GM19240 (cell line): ENCODE measurements around the gene MID1.

Experiments used
- DNase-seq: peaks from one replicate; pipeline ENCODE4 v3.0.0; 2011; ENCODE audit warnings: low spot score; ENCODE audit not compliant: insufficient read length

Gene MID1

GRCh38 chrX:10620121-10620699 lies at the start of gene MID1:
TSS of gene MID1 (minus strand) at chrX:10620585. CDS start at chrX:10567547, 53,038 bp downstream.
- DNase-seq = no peak

- DNase-seq = no peak
Measured at GRCh38 chrX:10667143-10667542, 46.8 kb upstream of the MID1 start.

- DNase-seq = no peak
Measured at GRCh38 chrX:10666102-10666501, 45.7 kb upstream of the MID1 start.

GRCh38 chrX:10665681-10666080 lies 45.3 kb upstream of the MID1 start:
- DNase-seq = no peak

- DNase-seq = no peak
Measured at GRCh38 chrX:10660171-10660570, 39.8 kb upstream of the MID1 start.

- no peak for DNase-seq
Measured at GRCh38 chrX:10656214-10656613, 35.8 kb upstream of the MID1 start.

- no peak for DNase-seq
Measured at GRCh38 chrX:10654960-10655359, 34.6 kb upstream of the MID1 start.

GRCh38 chrX:10653302-10653701 lies 32.9 kb upstream of the MID1 start:
- no peak for DNase-seq

- DNase-seq = no peak
Measured at GRCh38 chrX:10649265-10649664, 28.9 kb upstream of the MID1 start.

GRCh38 chrX:10648614-10649013 lies 28.2 kb upstream of the MID1 start:
- no peak for DNase-seq

GRCh38 chrX:10636851-10637250 lies 16.5 kb upstream of the MID1 start:
- DNase-seq = no peak

GRCh38 chrX:10636337-10636736 lies 16.0 kb upstream of the MID1 start:
- no peak for DNase-seq

GRCh38 chrX:10634392-10635161 lies 14.2 kb upstream of the MID1 start:
- no peak for DNase-seq

GRCh38 chrX:10633722-10634121 lies 13.3 kb upstream of the MID1 start:
- no peak for DNase-seq

- no peak for DNase-seq
Measured at GRCh38 chrX:10631416-10632145, 11.2 kb upstream of the MID1 start.

GRCh38 chrX:10630320-10630719 lies 9.9 kb upstream of the MID1 start:
- no peak for DNase-seq

- no peak for DNase-seq
Measured at GRCh38 chrX:10629905-10630304, 9.5 kb upstream of the MID1 start.

GRCh38 chrX:10628906-10629305 lies 8.5 kb upstream of the MID1 start:
- no peak for DNase-seq

GRCh38 chrX:10622197-10622596 lies 1.8 kb upstream of the MID1 start:
- no peak for DNase-seq

- no peak for DNase-seq
Measured at GRCh38 chrX:10619425-10620046, 849 bp downstream of the MID1 start.

- no peak for DNase-seq
Measured at GRCh38 chrX:10618961-10619360, 1.4 kb downstream of the MID1 start.

GRCh38 chrX:10617999-10618351 lies 2.4 kb downstream of the MID1 start:
- DNase-seq = no peak
